NCI-H1105 treated with DMSO at 0.1 percent for 48 hours (cell line): ENCODE data around the gene CIAO2A.
A peak's percentile ranks its signal among the peaks of the same experiment; 100 is the strongest.
"Not testable (repeated sequence)": the region's sequence is repeated elsewhere in the genome, so short reads cannot be mapped to it uniquely, and the experiment has no call there.

Experiments
- DNase-seq: peaks from one replicate; lab custom pipeline; 2025; lab: John Stamatoyannopoulos, UW

CIAO2A gene, protein sequence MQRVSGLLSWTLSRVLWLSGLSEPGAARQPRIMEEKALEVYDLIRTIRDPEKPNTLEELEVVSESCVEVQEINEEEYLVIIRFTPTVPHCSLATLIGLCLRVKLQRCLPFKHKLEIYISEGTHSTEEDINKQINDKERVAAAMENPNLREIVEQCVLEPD

DNA sequence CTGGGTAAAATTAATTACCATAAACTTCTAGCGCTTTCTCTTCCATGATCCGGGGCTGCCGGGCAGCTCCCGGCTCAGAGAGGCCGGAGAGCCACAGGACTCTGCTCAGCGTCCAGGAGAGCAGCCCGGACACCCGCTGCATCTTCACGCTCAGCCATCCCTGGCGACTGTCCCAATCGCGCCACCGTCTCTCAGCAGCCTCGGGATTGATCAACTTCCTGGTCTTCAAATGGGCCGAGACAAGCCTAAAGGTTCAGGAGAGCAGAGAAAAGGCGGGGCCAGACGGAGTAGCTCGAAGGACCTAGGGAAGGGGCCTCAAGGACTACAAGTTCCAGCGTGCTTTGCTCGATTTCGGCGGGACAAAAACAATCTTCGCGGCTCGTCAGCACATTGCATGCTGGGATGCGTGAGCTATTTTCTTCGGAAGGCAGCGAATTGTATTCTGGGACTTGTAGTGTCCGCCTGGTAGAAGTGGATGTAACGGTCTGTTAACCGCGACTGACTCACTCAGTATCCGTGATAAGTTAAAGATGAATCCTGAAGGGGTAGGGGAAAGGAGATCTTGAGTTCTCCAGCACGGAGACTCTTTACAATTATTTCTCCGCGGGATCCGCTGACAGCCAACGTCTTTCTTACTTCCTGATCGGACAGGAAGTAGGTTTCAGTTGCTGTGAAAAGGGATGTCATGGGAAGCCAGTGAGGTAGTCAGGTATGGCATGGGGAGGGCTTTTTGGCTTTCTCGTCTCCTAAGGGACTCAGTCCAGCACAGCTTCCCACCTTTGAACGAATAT lies at the start of gene CIAO2A:
TSS of gene CIAO2A (minus strand) at position 212 of the 791 bp plus-strand sequence. CDS start at position 142, 70 bp downstream.
- peak; percentile 100 for DNase-seq

DNA sequence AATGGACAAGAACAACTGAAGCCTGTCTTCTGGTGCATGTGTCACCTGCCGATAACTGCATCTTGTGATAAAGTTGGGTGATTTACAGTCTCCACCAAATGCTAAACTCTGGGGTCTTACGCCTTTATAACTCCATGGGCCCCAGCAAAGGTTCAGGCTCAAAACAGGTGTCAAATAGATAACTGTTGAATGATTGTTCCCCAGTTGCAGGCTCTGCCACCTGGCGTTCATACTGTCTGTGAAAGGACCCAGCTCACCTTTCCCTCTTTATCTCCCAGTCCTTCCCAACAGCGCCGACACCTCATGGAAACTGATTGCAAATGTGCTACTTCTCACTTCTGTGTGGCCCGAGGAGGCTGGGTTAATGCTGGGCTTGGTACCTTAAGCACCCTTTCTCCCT lies 49.6 kb upstream of the CIAO2A start:
- DNase-seq = no peak

DNA sequence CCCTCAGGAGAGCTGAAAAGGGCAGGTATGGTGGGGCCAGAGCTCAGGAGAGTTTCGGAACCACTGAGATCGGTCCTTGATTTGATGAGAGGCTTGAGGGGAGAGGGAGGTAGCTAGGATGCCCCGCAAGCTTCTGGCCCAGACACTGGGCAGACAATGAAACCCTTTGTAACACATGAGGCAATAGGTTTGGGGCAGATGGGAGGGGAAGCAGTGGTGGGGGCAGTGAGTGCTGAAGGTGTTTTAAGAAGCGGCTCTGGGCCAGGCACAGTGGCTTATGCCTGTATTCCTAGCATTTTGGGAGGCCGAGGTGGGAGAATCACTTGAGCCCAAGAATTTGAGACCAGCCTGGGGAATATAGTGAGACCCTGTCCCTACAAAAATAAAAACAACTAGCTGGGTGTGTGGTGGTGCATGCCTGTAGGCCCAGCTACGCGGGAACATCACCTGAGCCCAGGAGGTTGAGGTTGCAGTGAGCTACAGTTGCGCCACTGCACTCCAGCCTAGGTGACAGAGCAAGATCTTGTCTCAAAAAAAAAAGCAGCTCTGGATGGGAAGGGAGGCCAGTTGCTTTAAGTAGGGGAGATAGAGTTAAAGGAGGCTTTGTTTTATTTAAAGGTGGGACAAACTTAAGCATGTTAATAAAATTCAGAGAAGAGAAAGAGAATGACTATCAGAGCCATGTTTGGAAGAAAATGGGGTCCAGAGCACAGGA lies 48.3 kb upstream of the CIAO2A start:
- no peak for DNase-seq

DNA sequence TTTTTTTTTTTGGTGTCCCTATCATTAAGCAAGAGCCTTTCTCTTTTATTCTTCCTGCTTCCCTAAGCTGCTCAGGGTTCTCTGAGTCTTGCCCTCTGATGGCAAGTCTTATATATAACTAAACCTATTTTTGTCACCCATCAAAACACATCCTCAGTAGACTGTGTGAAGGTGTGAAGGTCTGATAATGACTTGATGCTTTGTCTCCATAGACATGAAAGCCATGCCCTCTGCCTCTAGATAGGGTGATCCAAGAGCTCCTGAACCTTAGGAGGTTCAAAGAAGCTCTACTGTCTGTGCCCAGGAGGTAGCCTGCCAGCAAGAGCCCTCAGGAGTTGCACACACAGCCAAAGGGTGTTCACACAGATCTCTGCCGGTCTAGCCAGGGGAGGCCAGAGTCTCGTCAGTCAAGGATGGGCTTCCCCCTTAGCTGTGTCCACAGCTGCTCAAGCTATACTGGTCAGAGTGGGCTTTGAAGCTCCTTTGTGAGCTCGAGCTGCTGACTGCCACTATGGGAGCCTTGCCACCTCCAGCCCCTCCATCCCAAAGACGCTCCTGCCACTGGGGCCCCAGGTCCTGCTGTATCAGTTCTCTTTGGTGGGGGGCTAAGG lies 44.8 kb upstream of the CIAO2A start:
- no peak for DNase-seq

DNA sequence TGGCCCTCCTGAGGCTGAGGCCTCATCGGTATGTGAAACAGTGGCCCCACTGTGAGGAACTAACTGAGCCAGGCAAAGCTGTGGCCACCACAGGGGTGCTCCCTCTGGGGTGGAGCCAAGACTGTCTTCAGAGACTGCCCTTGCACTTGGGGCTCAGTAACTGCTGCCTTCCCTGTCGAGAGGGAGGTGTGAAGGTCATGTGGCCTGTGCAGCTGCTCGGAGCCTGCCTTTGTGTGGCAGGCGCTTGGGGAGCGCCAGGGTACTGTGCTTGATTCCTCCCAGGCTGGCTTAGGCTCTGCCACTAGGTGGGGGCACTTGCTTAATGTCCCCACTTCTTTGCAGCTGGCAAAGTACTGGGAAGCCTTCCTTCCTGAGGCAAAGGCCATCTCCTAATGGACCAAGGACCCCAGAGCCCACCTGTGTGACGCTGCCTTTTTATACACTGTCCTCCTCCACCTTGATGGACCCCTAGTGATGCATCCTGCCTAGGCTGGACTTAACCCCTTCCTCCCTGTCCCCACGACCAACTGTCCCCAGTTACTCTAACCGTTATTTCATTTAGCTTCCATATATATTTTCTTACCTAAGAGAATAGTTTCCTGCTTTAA lies 43.7 kb upstream of the CIAO2A start:
- no peak for DNase-seq

DNA sequence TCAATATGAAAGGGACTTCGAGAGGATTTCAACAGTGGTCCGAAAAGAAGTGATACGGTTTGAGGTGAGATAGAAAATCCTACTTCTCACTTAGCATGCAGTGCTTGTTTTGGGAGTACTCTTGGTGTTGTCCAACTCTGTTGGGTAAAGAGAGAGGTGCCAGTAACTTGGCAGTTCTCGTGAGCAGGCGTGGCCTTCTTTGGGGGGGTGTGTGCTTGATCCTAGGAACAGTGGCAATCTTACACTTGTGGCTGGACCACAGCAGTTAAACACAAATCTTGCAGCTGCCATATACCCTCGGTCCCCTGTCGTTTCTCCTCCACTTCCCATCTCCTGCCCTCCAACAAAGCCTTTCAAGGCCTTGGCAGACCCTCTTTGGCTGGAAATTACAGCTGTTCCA lies 42.7 kb upstream of the CIAO2A start:
- no peak for DNase-seq

DNA sequence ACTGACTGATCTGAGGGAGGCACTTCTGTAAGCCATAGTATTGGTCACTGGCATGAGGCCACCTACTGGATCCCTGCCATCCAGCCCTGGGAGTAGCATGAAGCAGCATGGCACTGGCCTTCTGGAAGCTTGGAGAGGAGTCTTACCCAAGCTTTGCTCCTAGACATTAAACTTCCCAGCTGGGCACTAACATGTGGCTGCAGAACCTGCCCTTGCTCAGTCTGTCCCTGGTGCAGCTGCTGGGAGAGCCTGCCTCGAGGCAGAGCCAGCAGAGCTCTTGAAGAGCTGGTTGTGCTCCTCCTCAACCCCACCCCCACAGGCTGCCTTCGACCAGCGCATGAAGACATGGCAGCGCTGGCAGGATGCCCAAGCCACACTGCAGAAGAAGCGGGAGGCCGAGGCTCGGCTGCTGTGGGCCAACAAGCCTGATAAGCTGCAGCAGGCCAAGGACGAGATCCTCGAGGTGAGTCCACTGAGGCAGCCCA lies 40.7 kb upstream of the CIAO2A start:
- no peak for DNase-seq

DNA sequence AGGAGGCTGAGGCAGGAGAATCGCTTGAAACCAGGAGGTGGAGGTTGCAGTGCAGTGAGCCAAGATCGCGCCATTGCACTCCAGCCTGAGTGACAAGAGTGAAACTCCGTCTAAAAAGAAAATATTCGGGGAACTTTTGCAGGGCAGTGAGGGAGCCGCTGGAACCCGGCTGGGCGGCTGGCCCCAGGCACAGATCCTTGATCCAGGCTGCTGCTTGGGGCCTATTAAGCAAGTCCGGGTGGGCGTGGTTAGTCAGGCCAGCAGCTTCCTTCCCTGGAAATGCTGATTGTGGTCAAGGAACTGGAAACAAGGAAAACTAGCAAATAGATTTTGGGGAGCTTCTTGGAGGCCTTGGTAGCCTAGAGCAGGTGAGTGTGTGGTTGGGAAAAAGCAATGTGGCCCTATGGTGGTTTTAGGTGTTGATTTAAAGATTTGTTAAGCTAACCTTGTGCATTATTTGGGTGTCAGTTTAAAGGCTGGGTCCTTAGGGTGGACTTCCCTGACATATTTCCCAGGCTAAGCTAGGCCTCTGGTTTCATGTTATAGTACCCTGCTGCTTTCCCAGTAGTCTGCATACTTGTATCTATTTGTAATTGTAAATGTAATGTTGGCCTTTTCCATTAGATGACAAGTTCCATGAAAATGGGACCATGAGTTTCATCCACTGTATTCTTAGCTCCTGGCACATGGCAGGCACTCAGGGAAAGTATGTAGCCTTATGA lies 40.1 kb upstream of the CIAO2A start:
- no peak for DNase-seq

DNA sequence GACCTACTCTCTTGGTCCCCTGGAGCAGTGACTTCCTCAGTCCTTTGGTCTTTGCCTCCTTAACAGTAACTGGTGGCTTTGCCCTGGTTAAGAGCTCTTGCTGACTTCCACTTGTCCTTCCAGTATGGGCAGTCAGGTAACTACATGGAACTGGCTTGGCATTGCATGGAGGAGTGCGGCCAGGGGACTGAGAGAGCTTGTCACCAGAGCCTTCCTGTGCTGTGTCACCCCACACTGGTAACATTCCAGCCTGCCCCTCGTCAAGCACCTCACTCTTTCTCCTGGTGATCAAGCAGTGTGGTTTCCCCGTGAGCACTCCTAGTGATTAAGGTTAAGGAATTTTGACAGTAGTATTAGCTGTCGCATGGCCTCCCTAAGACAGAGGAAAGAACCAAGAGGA lies 38.6 kb upstream of the CIAO2A start:
- no peak for DNase-seq

DNA sequence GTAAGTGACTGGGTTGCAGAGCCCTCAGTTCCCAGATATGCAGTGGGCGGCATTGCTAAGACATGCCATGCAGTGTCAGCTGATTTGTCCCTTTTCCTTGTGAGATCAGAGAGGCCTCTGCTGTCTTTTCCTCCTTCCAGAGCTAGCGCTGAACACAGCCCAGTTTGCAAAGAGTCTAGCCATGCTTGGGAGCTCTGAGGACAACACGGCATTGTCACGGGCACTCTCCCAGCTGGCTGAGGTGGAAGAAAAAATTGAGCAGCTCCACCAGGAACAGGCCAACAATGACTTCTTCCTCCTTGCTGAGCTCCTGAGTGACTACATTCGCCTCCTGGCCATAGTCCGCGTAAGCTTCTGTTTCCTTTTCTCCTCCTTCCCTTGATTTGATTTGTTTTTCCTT lies 37.9 kb upstream of the CIAO2A start:
- DNase-seq = no peak

DNA sequence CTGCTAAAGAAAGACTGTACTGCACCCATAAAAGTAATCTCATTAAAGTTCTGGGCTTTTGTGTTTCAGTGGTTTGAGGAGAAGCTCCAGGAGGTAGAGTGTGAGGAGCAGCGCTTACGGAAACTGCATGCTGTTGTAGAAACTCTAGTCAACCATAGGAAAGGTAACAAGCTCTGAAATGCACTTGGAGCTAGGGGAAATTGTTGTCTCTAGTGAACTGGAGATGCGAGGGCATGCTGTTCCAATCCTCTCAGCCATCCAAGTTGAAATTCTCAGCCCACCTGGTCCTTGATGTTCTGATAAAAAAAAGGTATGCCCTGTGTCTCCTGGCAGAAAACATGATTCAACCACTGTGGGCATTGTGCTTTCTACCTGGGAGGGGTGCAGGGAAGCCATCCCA lies 36.5 kb upstream of the CIAO2A start:
- no peak for DNase-seq

DNA sequence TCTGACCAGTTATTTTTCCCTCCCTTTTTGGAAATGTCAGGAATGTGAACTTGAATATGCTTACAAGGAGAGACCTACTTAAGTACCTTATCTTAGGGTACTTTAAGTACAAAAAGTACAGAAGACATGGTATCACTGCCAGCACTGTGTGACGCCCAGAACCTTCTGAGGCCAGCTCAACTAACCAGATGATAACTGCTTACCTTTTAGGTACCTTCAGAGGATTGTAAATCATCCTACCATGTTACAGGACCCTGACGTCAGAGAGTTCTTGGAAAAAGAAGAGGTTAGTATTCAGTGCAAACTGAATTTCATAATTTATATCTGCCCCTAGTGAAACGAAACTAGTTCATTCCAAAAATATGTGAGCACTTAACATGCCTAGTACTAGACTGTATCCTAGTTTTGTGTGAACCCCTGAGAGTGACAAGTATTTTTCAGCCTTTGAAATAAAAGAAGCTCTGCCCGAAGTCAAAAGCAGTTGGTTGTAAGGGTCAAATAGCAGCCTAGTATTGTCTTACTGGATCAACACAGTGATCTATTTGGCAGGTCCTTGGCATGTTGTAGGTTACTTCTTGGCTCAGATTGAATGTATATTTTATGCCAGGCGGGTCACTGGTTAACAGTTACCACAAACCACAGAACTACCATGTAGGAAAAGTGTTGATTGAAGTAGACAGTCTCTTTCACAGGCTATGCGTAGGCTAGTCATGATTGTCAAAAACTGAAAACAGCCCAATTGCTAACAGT lies 34.1 kb upstream of the CIAO2A start:
- DNase-seq = no peak

DNA sequence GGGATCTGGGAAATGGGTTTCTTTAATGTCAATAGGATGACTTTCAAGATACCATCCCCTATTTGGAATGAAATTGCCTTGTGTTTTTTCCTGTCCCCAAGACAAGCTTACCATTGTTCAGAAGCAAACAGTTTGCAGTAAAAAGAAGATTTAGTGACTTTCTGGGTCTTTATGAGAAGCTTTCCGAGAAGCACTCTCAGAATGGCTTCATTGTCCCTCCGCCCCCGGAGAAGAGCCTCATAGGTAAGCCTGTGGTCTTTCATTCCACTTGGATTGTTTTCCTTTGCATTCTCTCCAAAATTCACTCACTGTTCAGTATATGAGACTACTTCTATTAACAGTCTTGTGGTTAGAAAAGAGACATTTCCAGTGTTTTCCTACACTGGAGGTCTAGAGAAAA lies 32.3 kb upstream of the CIAO2A start:
- no peak for DNase-seq

DNA sequence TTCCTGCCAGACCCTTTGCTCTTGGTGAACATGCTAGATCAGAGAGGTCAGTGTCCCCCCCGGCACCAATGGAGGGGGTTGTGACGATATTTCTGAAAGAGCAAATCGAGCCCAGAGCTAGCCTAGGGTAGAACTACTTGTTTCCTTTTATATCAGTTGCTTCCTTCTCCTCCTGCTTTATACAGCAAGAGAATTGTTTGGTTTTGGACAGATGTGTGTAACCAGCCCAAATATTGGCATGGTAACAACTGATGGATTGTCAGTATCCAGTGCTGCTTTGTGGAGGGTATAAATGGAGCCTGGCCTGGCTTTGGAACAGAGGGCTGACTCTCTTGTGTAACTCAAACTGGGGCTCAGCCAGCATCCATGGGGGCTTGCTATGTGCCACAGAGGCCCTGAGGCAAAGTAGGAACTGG lies 29.3 kb upstream of the CIAO2A start:
- no peak for DNase-seq

DNA sequence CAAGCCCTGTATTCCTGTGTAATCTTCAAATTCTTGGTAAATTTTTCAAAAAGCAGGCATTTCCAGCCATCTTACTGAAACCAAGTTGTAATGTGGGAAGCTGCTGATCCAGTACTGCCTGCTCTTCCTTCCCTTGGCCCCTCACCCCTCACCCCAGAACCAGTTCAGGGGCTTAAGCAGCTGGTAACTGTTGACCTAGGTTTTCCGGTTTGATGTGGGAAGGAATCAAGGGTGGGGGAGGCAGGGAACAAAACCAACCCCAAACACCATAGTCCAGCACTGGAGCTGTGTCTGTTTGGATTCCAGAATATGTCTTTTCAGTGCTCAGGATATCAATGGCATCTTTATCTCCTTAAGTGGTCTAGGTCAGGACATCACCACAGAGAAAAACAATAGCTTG lies 28.8 kb upstream of the CIAO2A start:
- DNase-seq = no peak

DNA sequence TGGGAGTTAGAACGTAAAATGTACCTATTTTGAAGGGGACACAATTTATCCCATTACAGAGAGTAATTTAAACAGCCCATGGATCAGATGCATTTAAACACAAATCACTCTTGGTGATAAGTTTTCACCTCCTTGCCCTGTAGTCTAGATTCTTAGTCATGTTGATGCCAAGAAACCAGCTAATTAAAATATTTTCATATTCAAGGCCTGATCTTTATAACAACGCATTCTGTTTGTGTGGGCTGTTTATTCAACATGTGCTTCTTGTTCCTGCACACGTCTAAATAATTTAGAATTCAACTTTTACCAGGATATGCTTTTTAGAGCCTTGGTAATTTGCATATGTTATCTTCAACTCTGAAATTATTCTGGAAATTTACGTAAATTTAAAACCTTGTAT lies 28.0 kb upstream of the CIAO2A start:
- DNase-seq = no peak

DNA sequence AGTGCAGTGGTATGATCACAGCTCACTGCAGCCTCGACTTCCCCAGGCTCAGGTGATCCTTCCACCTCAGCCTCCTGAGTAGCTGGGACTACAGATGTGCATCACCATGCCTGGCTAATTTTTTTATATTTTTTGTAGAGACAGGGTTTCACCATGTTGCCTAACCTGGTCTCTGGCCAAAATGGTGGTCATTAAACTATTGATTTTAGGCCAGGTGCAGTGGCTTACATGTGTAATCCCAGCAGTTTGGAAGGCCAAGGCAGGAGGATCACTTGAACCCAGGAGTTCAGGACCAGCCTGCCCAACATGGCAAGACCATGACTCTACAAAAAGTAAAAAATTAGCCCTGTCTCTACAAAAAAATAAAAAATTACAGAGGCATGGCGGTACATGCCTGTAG lies 26.7 kb upstream of the CIAO2A start:
- not testable (repeated sequence) for DNase-seq

DNA sequence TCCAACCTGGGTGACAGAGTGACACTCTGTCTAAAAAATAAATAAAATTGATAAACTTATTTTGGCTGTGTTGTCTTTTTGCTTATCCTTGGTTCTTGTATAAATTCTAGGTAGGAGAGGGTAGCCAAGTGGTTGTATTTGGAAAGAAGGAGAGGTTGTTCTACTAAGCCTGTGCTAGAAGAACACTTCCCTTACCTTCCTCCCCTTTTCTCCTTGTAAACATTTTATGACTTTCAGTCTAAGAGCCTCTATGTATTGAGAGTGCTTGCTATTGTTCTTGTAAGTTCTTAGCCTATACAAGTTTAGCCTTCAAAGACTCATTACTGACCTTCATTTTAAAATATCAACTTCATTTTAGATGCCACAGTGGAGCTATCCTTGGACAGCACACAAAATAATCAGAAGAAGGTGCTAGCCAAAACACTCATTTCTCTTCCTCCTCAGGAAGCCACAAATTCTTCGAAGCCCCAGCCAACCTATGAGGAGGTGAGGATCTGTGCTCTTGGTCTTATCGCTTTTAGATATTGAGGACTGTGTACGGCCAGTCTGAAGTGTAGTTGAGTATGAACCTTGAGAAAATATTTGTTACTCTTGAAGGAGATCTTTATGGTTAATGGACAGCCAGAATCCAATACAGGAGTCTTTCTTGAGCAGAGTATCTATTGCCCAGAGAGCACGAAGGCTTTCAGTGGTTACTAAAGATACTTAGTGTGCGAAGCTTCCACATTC lies 24.3 kb upstream of the CIAO2A start:
- no peak for DNase-seq

DNA sequence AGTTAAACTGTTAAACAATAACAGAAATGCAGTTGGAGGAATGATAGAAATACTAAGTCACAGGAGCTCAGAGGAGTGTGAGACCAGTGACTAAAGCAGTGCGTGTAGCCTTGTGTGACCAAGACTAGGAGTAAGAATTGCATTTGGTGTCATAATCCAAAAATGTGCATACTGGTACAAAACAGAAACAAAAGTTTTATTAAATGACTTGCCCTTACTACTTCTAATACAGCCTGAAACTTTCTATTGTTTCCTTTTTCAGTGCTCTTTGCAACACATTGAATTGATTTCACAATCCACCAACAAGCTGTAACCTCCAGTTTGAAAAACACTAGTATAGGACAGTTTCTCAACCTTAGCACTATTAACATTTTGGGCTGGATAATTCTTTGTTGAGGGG lies 19.3 kb upstream of the CIAO2A start:
- DNase-seq = no peak
